ENCODE data around the gene ASTN2. TPM values are rescaled to one million over a fixed set of nuclear protein-coding genes. Genes with fewer than 3 reads are reported as not detected.
A peak's percentile ranks its signal among the peaks of the same experiment; 100 is the strongest.
"Not testable (repeated sequence)": the region's sequence is repeated elsewhere in the genome, so short reads cannot be mapped to it uniquely, and the experiment has no call there.

ASTN2 gene
- total and polyA plus RNA-seq, 2 experiments from 2014 or later = 5.6 to 7.7 TPM

DNA sequence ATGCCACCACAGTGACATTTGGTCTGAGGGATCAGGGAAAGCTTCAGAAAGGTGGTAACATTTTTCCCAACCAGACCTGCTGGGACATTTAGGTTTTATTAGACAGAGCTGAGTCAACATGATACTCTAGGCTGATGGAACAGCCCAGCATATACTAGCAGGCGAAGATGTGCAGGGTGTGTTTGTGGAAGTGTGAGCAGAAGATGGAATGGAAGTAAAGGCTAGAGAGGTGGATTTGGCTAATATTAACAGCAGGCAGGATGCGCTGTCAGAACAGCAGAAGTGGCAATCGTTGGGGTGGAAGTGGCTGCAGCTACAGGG, 340.6 kb downstream of the ASTN2 start:
- no peak overlapping the region for H3K27ac ChIP-seq

DNA sequence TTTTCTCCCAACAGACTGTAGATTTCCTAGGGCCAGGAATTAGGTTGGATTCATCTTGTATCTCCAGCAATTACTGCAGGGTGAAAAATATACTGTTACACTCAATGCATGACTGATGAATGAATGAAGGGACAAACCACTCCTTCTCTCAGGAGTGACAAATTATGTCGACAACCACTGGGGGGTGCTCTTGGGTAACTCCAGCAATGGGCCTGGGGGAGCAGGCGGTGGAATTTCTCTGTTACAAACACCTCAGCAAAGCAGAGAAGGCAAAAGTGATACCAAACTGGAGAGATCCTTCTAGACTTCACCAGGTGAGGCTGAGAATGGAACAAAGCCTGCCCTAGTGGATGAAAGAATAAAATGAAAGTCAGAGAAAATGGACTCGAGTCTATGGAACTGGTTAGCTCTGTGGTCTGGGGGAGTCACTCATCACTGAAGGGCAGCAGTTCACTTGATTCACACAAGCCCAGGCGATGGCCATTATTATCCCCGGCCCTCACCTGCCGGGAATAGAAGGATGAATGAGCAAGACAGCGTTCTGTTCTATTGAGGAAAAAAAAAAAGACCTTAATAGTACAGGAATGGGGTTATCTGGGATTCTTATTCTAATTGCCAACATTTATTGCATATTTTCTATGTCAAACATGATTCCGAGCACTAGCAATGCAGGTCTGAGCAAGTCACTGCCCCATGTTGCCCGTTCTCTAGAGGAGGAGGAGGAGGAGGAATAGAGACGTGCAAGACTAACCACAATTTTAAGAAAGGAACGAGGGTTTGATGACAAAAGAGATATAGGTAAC, 341.1 kb downstream of the ASTN2 start:
- H3K27ac ChIP-seq = no peak overlapping the region
- H3K4me3 ChIP-seq = no peak overlapping the region
- H3K27me3 ChIP-seq = no peaks in the 10 kb centered on the region
- TF ChIP-seq, protein P1, sequence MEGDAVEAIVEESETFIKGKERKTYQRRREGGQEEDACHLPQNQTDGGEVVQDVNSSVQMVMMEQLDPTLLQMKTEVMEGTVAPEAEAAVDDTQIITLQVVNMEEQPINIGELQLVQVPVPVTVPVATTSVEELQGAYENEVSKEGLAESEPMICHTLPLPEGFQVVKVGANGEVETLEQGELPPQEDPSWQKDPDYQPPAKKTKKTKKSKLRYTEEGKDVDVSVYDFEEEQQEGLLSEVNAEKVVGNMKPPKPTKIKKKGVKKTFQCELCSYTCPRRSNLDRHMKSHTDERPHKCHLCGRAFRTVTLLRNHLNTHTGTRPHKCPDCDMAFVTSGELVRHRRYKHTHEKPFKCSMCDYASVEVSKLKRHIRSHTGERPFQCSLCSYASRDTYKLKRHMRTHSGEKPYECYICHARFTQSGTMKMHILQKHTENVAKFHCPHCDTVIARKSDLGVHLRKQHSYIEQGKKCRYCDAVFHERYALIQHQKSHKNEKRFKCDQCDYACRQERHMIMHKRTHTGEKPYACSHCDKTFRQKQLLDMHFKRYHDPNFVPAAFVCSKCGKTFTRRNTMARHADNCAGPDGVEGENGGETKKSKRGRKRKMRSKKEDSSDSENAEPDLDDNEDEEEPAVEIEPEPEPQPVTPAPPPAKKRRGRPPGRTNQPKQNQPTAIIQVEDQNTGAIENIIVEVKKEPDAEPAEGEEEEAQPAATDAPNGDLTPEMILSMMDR (IDR thresholded peaks at IDR 0.05; ENCODE audit: low read depth, low read length) = peak; percentile 61
- no peaks in the 10 kb centered on the region for H3K36me3 ChIP-seq
- peak; percentile 50 to 68 for DNase-seq (ENCODE audit: low read depth in 1 of 2, low spot score in 1 of 2)
- no peaks in the 10 kb centered on the region for H3K4me1 ChIP-seq (ENCODE audit: low read depth)
- no peaks in the 10 kb centered on the region for H3K9me3 ChIP-seq (ENCODE audit: low read depth)

More for the DNA sequence above, 340.6 kb downstream of the ASTN2 start:
- no peak for DNase-seq (ENCODE audit: low read depth in 1 of 2, low spot score in 1 of 2)
- Histone ChIP-seq H3K4me3 (no peak overlapping the region), H3K4me1 (ENCODE audit: low read depth) (no peaks in the 10 kb centered on the region), H3K27me3 (no peaks in the 10 kb centered on the region), H3K36me3 (no peaks in the 10 kb centered on the region), H3K9me3 (ENCODE audit: low read depth) (no peaks in the 10 kb centered on the region)
- TF ChIP-seq, protein P1 (IDR thresholded peaks at IDR 0.05; ENCODE audit: low read depth, low read length) = no peak

DNA sequence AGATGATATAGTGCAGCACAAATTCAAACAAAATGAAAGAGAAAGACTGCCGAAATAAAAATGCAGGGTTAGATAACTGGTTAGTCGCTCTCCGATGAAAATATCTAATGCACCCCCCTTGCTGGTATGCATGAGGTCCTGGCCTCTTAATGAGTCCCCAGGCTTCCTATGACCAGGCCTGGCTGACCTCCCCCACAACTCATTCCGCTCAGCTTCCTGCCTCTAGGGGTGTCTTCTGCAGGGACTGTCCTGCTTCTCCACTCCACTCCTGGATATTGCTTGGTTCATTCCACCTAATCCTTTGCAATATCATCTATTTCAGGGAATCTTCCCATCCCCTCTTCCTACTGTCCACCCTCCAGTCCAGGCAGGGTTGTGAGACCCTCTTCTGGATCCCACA, 341.8 kb downstream of the ASTN2 start:
- Histone ChIP-seq H3K4me1 (ENCODE audit: low read depth) (no peaks in the 10 kb centered on the region), H3K4me3 (no peak overlapping the region), H3K27ac (no peak overlapping the region), H3K27me3 (no peaks in the 10 kb centered on the region), H3K9me3 (ENCODE audit: low read depth) (no peaks in the 10 kb centered on the region), H3K36me3 (no peaks in the 10 kb centered on the region)
- TF ChIP-seq, protein P1 (IDR thresholded peaks at IDR 0.05; ENCODE audit: low read depth, low read length) = no peak
- DNase-seq (ENCODE audit: low read depth in 1 of 2, low spot score in 1 of 2) = no peak

DNA sequence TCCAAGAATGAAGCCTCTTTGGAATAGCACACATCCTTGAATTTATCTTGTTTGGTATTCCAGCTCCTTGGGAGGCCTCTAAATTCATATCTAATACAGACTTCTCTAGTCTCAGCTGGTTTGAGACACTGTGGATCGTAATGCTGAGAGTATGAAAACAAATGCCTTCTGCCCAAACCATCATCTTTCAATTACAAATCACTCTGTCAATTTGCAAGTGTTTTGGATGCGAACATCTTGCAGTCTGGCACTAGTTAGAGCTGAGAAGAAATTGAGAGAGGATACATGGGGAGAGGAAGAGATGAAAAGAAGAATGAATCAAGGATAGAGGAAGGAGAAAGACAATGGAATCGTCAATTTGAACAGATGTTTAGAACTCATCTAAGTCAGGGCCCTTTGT, 342.6 kb downstream of the ASTN2 start:
- H3K9me3 ChIP-seq (ENCODE audit: low read depth) = no peaks in the 10 kb centered on the region
- H3K4me1 ChIP-seq (ENCODE audit: low read depth) = no peaks in the 10 kb centered on the region
- DNase-seq (ENCODE audit: low read depth in 1 of 2, low spot score in 1 of 2) = no peak
- no peaks in the 10 kb centered on the region for H3K36me3 ChIP-seq
- no peak overlapping the region for H3K27ac ChIP-seq
- no peaks in the 10 kb centered on the region for H3K27me3 ChIP-seq
- no peak overlapping the region for H3K4me3 ChIP-seq
- TF ChIP-seq, protein P1 (IDR thresholded peaks at IDR 0.05; ENCODE audit: low read depth, low read length) = no peak

DNA sequence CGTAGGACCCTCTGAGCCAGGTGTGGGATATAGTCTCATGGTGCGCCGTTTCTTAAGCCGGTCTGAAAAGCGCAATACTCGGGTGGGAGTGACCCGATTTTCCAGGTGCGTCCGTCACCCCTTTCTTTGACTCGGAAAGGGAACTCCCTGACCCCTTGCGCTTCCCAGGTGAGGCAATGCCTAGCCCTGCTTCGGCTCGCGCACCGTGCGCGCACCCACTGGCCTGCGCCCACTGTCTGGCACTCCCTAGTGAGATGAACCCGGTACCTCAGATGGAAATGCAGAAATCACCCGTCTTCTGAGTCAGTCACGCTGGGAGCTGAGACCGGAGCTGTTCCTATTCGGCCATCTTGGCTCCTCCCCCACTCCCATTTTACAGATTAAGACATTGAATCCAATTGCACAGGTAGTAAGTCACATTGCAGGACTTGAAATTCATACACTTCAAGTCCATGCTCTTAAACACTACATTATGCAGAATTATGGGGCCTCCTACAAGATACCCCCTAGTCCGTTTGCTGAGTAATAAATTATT, 343.1 kb downstream of the ASTN2 start:
- not testable (repeated sequence) for H3K4me1 ChIP-seq (ENCODE audit: low read depth); H3K27me3 ChIP-seq; H3K27ac ChIP-seq; H3K36me3 ChIP-seq; H3K9me3 ChIP-seq (ENCODE audit: low read depth); H3K4me3 ChIP-seq; DNase-seq (ENCODE audit: low read depth in 1 of 2, low spot score in 1 of 2)

DNA sequence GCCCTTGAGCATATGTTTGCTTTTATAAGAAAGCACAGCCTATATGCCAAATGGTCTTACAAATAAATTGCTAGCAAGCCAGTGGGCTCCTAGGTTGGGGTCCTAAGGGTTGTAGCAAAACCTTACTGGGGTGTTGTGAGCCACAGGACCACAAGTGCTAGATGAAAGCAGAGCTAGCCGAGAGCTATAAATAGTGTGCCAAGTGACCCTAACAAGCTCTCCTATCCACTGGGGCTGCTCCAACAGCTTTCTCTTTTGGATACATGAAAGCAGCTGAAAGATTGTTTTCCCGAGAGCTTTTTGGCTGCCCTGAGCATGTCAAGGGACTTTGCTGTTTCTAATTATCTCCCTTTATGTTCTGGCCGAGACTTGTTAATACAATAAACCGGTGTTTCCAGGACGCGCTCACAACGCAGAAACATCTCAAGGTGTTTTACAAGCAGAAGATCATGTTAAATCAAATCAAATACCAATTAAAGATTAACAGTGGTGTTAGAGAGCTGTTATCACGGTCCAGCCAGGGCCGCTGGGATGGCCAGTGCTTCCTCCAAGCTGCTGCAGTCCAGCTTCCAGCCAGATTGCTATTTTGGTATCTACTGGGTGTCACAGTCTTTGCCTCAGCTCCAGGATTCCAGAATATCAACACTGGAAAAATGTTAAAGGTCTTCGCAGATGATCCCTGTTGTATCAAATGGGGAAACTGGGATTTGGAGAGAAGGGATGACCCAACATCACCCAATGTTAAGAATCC, 351.0 kb downstream of the ASTN2 start:
- Histone ChIP-seq H3K27ac (no peak overlapping the region), H3K9me3 (ENCODE audit: low read depth) (no peaks in the 10 kb centered on the region), H3K4me1 (ENCODE audit: low read depth) (no peaks in the 10 kb centered on the region), H3K27me3 (no peaks in the 10 kb centered on the region), H3K4me3 (no peak overlapping the region), H3K36me3 (no peaks in the 10 kb centered on the region)
- DNase-seq (ENCODE audit: low read depth in 1 of 2, low spot score in 1 of 2) = no peak
- TF ChIP-seq, protein P1 (IDR thresholded peaks at IDR 0.05; ENCODE audit: low read depth, low read length) = no peak
